Measurements from ENCODE around the gene SNAP23. TPM values are rescaled to one million over a fixed set of nuclear protein-coding genes. Genes with fewer than 3 reads are reported as not detected.

SNAP23 gene
- 61.5 and 71.6 TPM in 2 replicates for total RNA-seq

DNA sequence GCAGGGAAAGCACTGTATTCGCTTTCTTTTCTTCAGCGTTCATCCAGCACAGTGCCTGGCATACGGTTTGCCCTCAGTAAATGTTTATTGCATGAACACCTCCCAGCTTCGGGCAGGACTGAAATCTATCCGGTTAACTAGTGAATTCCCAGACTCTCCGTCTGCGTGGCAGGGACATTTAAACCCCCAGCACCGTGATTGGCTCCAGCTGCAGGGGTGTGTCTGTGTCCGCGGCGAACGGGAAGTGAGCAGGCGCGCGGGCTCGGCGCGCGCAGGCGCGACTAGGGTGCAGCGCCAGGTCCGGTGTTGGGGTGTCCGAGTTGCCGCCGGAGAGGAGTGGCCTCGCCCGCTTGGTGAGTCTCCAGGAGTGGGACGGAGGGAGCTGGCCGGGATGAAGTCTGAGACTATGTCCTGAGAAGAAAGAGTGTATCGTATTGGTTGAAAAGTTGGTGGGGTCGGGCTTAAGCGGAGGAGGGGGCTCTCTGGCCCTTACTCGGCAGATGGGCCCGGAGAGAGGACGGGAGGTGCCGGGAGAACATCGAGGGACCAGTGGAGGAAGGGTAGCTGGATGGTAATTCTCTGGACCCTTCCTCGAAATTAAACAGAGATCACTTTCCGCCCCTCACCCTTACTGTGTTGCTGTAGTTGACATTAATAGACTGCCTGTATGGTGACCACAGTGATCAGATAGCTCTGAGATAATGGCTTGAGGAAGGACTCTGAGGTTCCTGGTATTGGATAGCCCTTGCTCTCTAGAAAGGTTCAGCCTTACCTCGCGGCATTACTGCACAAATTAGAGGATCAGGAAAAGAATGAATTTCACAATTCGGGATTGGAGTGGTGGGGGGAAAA, at the start of gene SNAP23:
Gene SNAP23 (plus strand): TSS at position 274 of the 852 bp plus-strand sequence. CDS start 16,213 bp downstream, outside the sequence.

DNA sequence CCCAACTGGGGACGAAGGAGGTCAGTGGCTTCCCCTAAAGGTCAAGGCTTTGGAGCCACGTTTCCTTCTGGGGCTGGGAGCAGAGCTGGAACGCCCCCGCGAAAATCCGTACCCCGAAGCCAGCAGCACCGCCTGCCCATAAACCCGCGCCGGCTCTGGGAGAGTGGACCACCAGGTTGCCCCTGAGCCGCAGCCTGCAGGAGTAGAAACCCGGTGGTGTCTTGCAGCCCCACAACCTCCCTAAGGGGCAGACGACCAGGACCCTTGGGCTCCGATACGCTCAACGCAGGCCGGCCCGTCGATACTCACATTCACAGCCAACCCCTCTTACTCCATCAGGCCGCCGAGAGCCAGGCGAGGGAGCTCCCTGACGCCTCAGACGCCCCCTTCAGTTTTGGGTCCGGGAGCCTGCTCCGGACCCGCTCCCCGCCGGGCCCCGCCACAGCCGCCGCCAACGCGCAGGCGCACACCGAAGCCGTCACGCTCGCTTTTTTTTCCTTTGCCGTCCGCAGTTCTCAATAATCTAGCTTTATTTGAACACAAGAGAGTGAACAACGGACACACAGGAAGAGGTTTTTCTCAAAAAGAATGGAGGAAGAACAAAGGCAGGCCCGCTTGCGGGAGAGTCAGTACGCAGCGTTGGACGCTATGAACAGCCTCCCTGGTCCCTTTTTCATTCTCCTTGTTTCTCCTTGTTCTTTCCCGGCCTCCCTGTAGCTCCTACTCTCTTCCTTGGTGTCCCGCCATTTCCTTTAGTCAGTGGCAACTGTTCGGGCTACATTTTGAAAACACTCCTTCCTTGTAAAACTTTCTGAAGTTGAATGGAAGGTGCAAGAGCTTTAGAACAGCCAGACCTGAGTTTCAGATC, 4.5 kb upstream of the SNAP23 start, which contains the start of gene ZNF106:
Gene ZNF106 (minus strand): TSS at position 471 of the 868 bp plus-strand sequence. CDS start 18,852 bp downstream, outside the sequence.

DNA sequence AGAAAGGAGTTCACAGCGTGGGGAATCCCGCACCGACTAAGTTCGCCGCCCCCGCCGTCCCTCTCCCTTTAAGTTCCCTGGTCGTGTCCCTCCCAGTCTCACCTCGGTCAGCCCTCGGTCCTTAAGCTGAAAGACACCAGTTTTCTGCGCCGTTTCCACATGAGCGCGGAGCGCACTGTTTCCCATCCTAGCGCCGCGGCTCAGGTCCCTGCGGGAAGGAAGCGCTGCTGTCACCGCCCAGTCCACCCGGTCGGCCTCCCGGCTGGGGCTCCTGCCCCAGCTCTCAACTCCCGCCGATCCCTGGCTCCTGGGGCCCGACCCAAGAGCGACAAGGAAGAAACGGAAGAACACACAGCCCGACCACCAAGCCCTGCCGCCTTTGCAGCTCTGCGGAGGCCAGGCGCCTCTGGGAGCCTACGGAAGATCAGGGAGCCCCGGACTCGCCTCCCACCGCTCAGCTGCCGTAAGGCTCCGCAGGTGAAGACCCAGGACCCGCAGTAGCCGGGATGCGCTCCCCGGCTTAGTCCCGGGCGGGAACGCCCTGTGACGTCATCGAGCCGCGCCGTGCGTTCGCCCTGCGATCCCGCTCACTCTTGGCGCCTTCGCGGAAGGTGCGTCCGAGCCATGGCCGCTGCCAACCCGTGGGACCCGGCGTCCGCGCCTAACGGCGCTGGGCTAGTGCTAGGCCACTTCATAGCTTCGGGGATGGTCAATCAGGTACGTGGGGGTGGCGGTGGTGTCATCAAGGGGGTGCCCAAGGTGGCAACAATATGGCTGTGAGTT, 53.0 kb downstream of the SNAP23 start, which contains the start of the genes HAUS2 and LRRC57:
Gene HAUS2 (plus strand): TSS at position 590 of the 783 bp plus-strand sequence. CDS start 35 bp downstream, at position 625.
Gene LRRC57 (minus strand): TSS at position 545 of the 783 bp plus-strand sequence. CDS start 359 bp downstream, at position 186.

DNA sequence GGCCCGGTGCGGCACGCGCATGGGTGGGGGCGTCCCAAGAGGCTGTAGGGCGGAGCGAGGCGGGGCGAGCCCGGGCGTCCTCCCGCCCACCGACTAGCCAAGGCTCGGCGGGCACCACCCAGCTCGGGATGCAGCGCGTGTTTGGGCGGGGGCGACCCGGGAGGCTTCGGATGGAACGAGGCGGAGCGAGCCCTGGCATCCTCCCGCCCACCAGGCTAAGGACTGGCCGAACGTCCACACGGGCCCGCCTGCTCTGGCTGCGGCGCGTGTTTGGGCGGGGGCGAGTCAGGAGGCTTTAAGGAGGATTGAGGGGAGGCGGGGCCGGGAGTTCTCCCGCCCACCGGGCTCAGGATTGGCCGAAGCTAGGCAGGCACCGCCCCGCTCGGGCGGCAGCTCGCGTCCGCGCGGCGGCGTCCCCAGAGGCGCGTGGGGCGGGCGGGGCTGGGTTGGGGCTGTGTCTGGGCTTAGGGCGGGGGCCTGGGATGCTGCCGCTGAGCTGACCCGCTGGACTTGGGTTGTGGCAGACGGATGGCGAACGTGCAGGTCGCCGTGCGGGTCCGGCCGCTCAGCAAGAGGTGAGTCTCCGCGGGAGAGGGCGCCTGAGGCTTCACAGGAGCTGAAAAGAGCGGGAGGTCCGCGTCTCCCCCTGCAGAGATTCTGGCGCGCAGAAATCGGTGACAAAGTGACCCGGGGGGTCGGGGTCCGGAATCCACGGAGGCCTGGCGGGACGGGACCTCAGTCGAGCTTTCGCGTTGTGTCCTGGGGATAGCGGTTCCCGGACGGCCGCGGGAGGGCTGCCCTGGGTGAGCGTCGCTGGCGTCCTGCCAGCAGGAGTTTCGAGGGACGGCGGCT, 80.0 kb downstream of the SNAP23 start, which contains the start of gene STARD9:
Gene STARD9 (plus strand): TSS at position 419 of the 852 bp plus-strand sequence. CDS start 110 bp downstream, at position 529.

Other genes starting within 250 kb of the SNAP23 start
- 13.7 and 14.8 TPM in 2 replicates for gene GANC, start 222.4 kb upstream of the SNAP23 start, total RNA-seq
- 35.9 and 40.4 TPM in 2 replicates for gene TMEM87A, start 222.2 kb upstream of the SNAP23 start, total RNA-seq
- gene CAPN3, start 136.1 kb upstream of the SNAP23 start, total RNA-seq: 1.7 and 3.2 TPM in 2 replicates
- gene ZNF106, start 4.5 kb upstream of the SNAP23 start, total RNA-seq: 107 and 127 TPM in 2 replicates
- 7.8 and 8.8 TPM in 2 replicates for gene LRRC57, start 53.2 kb downstream of the SNAP23 start, total RNA-seq
- 10.0 and 16.1 TPM in 2 replicates for gene HAUS2, start 53.2 kb downstream of the SNAP23 start, total RNA-seq
- 6.1 and 12.7 TPM in 2 replicates for gene STARD9, start 80.0 kb downstream of the SNAP23 start, total RNA-seq
- 8.2 and 9.2 TPM in 2 replicates for gene CDAN1, start 241.5 kb downstream of the SNAP23 start, total RNA-seq